Fibroblast of gingiva (primary cell): ENCODE data around the gene HSPBAP1.
A peak's percentile ranks its signal among the peaks of the same experiment; 100 is the strongest.
"Not testable (repeated sequence)": the region's sequence is repeated elsewhere in the genome, so short reads cannot be mapped to it uniquely, and the experiment has no call there.

Experiments used
- DNase-seq: peaks from one replicate; pipeline ENCODE4 v3.0.0-alpha.2; 2011; ENCODE audit warnings: low read depth

HSPBAP1 gene

GRCh38 chr3:122785231-122785630, 8.4 kb downstream of the HSPBAP1 start:
- DNase-seq = no peak

- no peak for DNase-seq
Measured at GRCh38 chr3:122784436-122784835, 9.2 kb downstream of the HSPBAP1 start.

- no peak for DNase-seq
Measured at GRCh38 chr3:122782804-122783203, 10.8 kb downstream of the HSPBAP1 start.

- no peak for DNase-seq
Measured at GRCh38 chr3:122777563-122777962, 16.1 kb downstream of the HSPBAP1 start.

- no peak for DNase-seq
Measured at GRCh38 chr3:122776675-122777468, 16.8 kb downstream of the HSPBAP1 start.

GRCh38 chr3:122774564-122774963, 19.1 kb downstream of the HSPBAP1 start:
- DNase-seq = peak; percentile 16

- DNase-seq = no peak
Measured at GRCh38 chr3:122773944-122774509, 19.6 kb downstream of the HSPBAP1 start.

GRCh38 chr3:122772827-122773226, 20.8 kb downstream of the HSPBAP1 start:
- DNase-seq = no peak

GRCh38 chr3:122770521-122771202, 23.0 kb downstream of the HSPBAP1 start:
- no peak for DNase-seq

GRCh38 chr3:122767540-122768372, 25.9 kb downstream of the HSPBAP1 start:
- no peak for DNase-seq

GRCh38 chr3:122766430-122766829, 27.2 kb downstream of the HSPBAP1 start:
- no peak for DNase-seq

GRCh38 chr3:122760453-122761271, 33.0 kb downstream of the HSPBAP1 start:
- DNase-seq = no peak

- DNase-seq = peak; percentile 78
Measured at GRCh38 chr3:122758877-122759560, 34.6 kb downstream of the HSPBAP1 start.

GRCh38 chr3:122755491-122755890, 38.1 kb downstream of the HSPBAP1 start:
- DNase-seq = no peak

- peak; percentile 23 for DNase-seq
Measured at GRCh38 chr3:122754929-122755328, 38.7 kb downstream of the HSPBAP1 start.

- no peak for DNase-seq
Measured at GRCh38 chr3:122748347-122748746, 45.3 kb downstream of the HSPBAP1 start.

GRCh38 chr3:122747295-122747694, 46.3 kb downstream of the HSPBAP1 start:
- DNase-seq = not testable (repeated sequence)

GRCh38 chr3:122745369-122746021, 48.1 kb downstream of the HSPBAP1 start:
- peak; percentile 40 for DNase-seq

GRCh38 chr3:122743581-122744120, 50.0 kb downstream of the HSPBAP1 start:
- DNase-seq = no peak

GRCh38 chr3:122742234-122742633, 51.4 kb downstream of the HSPBAP1 start:
- no peak for DNase-seq
